OCI-LY1 (cell line): ENCODE measurements around the gene CDH20.

Experiments used
- EZH2 ChIP-seq: fragments of 200-600 bp; sonication (generic), shearing (Covaris generic); IDR thresholded peaks from 2 replicates; pipeline ENCODE4 v1.8.0; 2017; ENCODE audit warnings: borderline replicate concordance, mixed run types, mild to moderate bottlenecking, antibody characterized with exemption, low read length, moderate library complexity, mixed read lengths
- TF ChIP-seq, protein P1 (sequence below): fragments of 200-600 bp; sonication (generic), shearing (Covaris generic); IDR thresholded peaks from 2 replicates; pipeline ENCODE4 v1.5.1; 2017; ENCODE audit warnings: mild to moderate bottlenecking, antibody characterized with exemption, low read length, moderate library complexity, mixed read lengths

DNA sequence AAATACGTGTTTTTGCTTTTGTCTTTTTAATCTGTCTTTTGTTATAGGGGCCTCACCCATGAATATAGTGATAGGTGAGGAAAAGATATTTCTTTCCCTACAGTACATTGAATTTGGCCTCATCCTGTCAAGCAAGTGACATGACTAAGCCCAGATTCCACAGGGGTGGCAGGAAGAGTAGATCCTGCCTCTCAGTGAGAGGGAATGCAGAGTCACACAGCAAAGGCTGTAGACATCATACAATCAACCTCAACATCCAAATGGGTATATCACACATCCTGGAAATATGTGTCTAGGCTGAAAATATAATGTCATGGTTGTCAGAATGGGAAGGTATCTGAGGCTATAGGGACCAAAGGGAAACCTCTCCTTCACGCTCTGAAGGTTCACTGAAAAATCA lies 269.6 kb downstream of the CDH20 start:
- TF ChIP-seq, protein P1, sequence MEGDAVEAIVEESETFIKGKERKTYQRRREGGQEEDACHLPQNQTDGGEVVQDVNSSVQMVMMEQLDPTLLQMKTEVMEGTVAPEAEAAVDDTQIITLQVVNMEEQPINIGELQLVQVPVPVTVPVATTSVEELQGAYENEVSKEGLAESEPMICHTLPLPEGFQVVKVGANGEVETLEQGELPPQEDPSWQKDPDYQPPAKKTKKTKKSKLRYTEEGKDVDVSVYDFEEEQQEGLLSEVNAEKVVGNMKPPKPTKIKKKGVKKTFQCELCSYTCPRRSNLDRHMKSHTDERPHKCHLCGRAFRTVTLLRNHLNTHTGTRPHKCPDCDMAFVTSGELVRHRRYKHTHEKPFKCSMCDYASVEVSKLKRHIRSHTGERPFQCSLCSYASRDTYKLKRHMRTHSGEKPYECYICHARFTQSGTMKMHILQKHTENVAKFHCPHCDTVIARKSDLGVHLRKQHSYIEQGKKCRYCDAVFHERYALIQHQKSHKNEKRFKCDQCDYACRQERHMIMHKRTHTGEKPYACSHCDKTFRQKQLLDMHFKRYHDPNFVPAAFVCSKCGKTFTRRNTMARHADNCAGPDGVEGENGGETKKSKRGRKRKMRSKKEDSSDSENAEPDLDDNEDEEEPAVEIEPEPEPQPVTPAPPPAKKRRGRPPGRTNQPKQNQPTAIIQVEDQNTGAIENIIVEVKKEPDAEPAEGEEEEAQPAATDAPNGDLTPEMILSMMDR = no peak
- TF ChIP-seq EZH2 = no peak
